IMR-90 (cell line): ENCODE results near the gene CDH23. TPM values are rescaled to one million over a fixed set of nuclear protein-coding genes. Genes with fewer than 3 reads are reported as not detected.

Source experiments
- ATAC-seq: fragments of 200-7000 bp; cut with Tn5 transposase; 2 replicates; pipeline ENCODE4 v1.9.1; 2020; ENCODE audit warnings: low read depth, mild to moderate bottlenecking, moderate library complexity
- BruUV-seq: library from RNA; stranded (reverse); fragments of 400-500 nt; replicated peaks from 2 replicates; lab custom pipeline; 2021; lab: Mats Ljungman, UMichigan
- CTCF ChIA-PET: fragments of 300-600 bp; formaldehyde crosslinking; extraction: SDS; loops from one replicate; lab custom pipeline; 2021; ENCODE audit warnings: antibody characterized with exemption; lab: Yijun Ruan, JAX
- POLR2A ChIA-PET: fragments of 300-600 bp; sonication (Branson Sonifier 250); formaldehyde crosslinking; loops from one replicate; lab custom pipeline; 2022; ENCODE audit warnings: antibody characterized with exemption; ENCODE audit not compliant: unreplicated experiment; lab: Charles Lee
- DNase-seq: peaks from one replicate; pipeline ENCODE4 v3.0.0; 2013
- H2AFZ ChIP-seq: replicated peaks from 2 replicates; pipeline ENCODE3; 2013; ENCODE audit warnings: low read length, mild to moderate bottlenecking; ENCODE audit not compliant: poor library complexity
- H2AK5ac ChIP-seq: 2 replicates; pipeline ENCODE4 v1.6.1; 2013; ENCODE audit warnings: low read depth, low read length, inconsistent platforms
- H2AK9ac ChIP-seq: replicated peaks from 2 replicates; pipeline ENCODE3; 2013; ENCODE audit warnings: mild to moderate bottlenecking, low read depth, low read length, moderate library complexity; ENCODE audit not compliant: poor library complexity
- H2BK120ac ChIP-seq: 2 replicates; pipeline ENCODE4 v1.6.1; 2013; ENCODE audit warnings: low read depth, low read length, inconsistent platforms
- H2BK15ac ChIP-seq: 3 replicates; pipeline ENCODE4 v1.6.1; 2013; ENCODE audit warnings: low read depth, low read length, inconsistent platforms
- H2BK20ac ChIP-seq: 2 replicates; pipeline ENCODE4 v1.6.1; 2013; ENCODE audit warnings: low read depth, mild to moderate bottlenecking, inconsistent platforms, low read length, moderate library complexity
- H2BK5ac ChIP-seq: 2 replicates; pipeline ENCODE4 v1.6.1; 2013; ENCODE audit warnings: mild to moderate bottlenecking, low read depth, low read length, inconsistent platforms; ENCODE audit not compliant: poor library complexity, severe bottlenecking
- H3K14ac ChIP-seq: replicated peaks from 2 replicates; pipeline ENCODE4 v1.6.1; 2013; ENCODE audit warnings: low read depth, low read length, inconsistent platforms
- H3K18ac ChIP-seq: 2 replicates; pipeline ENCODE4 v1.6.1; 2013; ENCODE audit warnings: low read depth, low read length, control low read depth
- H3K23ac ChIP-seq: 2 replicates; pipeline ENCODE4 v1.6.1; 2013; ENCODE audit warnings: low read depth, low read length, inconsistent platforms
- H3K27ac ChIP-seq: 2 replicates; pipeline ENCODE4 v1.5.1; 2013; ENCODE audit warnings: mild to moderate bottlenecking, control low read depth, low read length; ENCODE audit not compliant: insufficient read depth
- H3K27me3 ChIP-seq: 2 replicates; pipeline ENCODE4 v1.6.1; 2013; ENCODE audit warnings: low read length; ENCODE audit not compliant: control insufficient read depth, insufficient read depth
- H3K36me3 ChIP-seq: 2 replicates; pipeline ENCODE4 v1.6.1; 2013; ENCODE audit warnings: low read length, mixed read lengths; ENCODE audit not compliant: control insufficient read depth, insufficient read depth
- H3K4ac ChIP-seq: 2 replicates; pipeline ENCODE4 v1.6.1; 2013; ENCODE audit warnings: low read depth, low read length, inconsistent platforms
- H3K4me1 ChIP-seq: 2 replicates; pipeline ENCODE4 v1.6.1; 2013; ENCODE audit warnings: low read length, mixed read lengths; ENCODE audit not compliant: control insufficient read depth, insufficient read depth
- H3K4me2 ChIP-seq: 2 replicates; pipeline ENCODE4 v1.6.1; 2013; ENCODE audit warnings: low read depth, mild to moderate bottlenecking, control low read depth, low read length, moderate library complexity
- H3K4me3 ChIP-seq: 2 replicates; pipeline ENCODE4 v1.5.1; 2013; ENCODE audit warnings: low read depth, mild to moderate bottlenecking, control low read depth, low read length, moderate library complexity; ENCODE audit not compliant: insufficient read depth
- H3K56ac ChIP-seq: 2 replicates; pipeline ENCODE4 v1.6.1; 2013; ENCODE audit warnings: low read length, inconsistent platforms; ENCODE audit not compliant: insufficient read depth; ENCODE audit errors: extremely low read depth
- H3K79me1 ChIP-seq, 2 experiments: 2 replicates each; pipeline ENCODE4 v1.6.1; 2013; ENCODE audit warnings: low read length in 2 of 2, inconsistent platforms in 1 of 2, low read depth in 1 of 2
- H3K9ac ChIP-seq: 2 replicates; pipeline ENCODE4 v1.6.1; 2013; ENCODE audit warnings: low read depth, low read length, control low read depth
- H3K9me1 ChIP-seq: 2 replicates; pipeline ENCODE4 v1.6.1; 2013; ENCODE audit warnings: low read length, inconsistent platforms; ENCODE audit not compliant: insufficient read depth
- H3K9me3 ChIP-seq: 2 replicates; pipeline ENCODE4 v1.6.1; 2013; ENCODE audit warnings: low read length; ENCODE audit not compliant: control insufficient read depth, insufficient read depth
- H4K20me1 ChIP-seq: 2 replicates; pipeline ENCODE4 v1.6.1; 2013; ENCODE audit warnings: low read length, inconsistent platforms; ENCODE audit not compliant: insufficient read depth
- H4K5ac ChIP-seq: 2 replicates; pipeline ENCODE4 v1.6.1; 2013; ENCODE audit warnings: mild to moderate bottlenecking, low read depth, low read length, control low read depth
- H4K8ac ChIP-seq, 2 experiments: 2 replicates each; pipeline ENCODE4 v1.6.1; 2013; ENCODE audit warnings: low read depth in 2 of 2, low read length in 2 of 2, control low read depth in 1 of 2, inconsistent platforms in 1 of 2
- H4K91ac ChIP-seq: 2 replicates; pipeline ENCODE4 v1.6.1; 2013; ENCODE audit warnings: low read depth, low read length, inconsistent platforms; ENCODE audit not compliant: insufficient read depth
- CEBPB ChIP-seq: IDR thresholded peaks from 2 replicates; pipeline ENCODE4 v1.6.1; 2012; ENCODE audit warnings: low read depth, low read length, improper control_type of control experiment
- CHD1 ChIP-seq: IDR thresholded peaks from 2 replicates; pipeline ENCODE4 v1.6.1; 2012; ENCODE audit warnings: low read depth, low read length, improper control_type of control experiment
- CTCF ChIP-seq: conservative IDR thresholded peaks from 2 replicates; pipeline ENCODE4 v1.5.1; 2012; ENCODE audit warnings: mild to moderate bottlenecking, low read depth, low read length, improper control_type of control experiment
- FOS ChIP-seq: fragments of 150-350 bp; IDR thresholded peaks from 2 replicates; pipeline ENCODE4 v1.6.1; 2016; ENCODE audit warnings: low read depth, low read length
- MAFK ChIP-seq: IDR thresholded peaks from 2 replicates; pipeline ENCODE4 v1.6.1; 2012; ENCODE audit warnings: low read depth, low read length, improper control_type of control experiment
- MAZ ChIP-seq: IDR thresholded peaks from 2 replicates; pipeline ENCODE4 v1.6.1; 2012; ENCODE audit warnings: low read depth, mild to moderate bottlenecking, low read length, improper control_type of control experiment, moderate library complexity, borderline replicate concordance
- NFE2L2 ChIP-seq: fragments of 150-350 bp; IDR thresholded peaks from 2 replicates; pipeline ENCODE4 v1.6.1; 2016; ENCODE audit warnings: low read depth, mild to moderate bottlenecking, low read length
- RAD21 ChIP-seq: IDR thresholded peaks from 2 replicates; pipeline ENCODE4 v1.6.1; 2012; ENCODE audit warnings: low read length, improper control_type of control experiment
- RCOR1 ChIP-seq: IDR thresholded peaks from 2 replicates; pipeline ENCODE4 v1.6.1; 2012; ENCODE audit warnings: mild to moderate bottlenecking, low read length, improper control_type of control experiment; ENCODE audit not compliant: insufficient replicate concordance
- USF2 ChIP-seq: fragments of 150-350 bp; IDR thresholded peaks from 2 replicates; pipeline ENCODE4 v1.6.1; 2017; ENCODE audit warnings: mild to moderate bottlenecking, antibody characterized with exemption, low read length, low read depth
- WGBS, 2 experiments: methylation state at CpG; one replicate each; pipeline versions ENCODE4 v1.1.5 to v1.1.7; 2013; ENCODE audit warnings: missing lambda C conversion rate in 2 of 2; ENCODE audit not compliant: insufficient read length in 1 of 2; ENCODE audit errors: extremely low coverage in 2 of 2; 5-methylcytosine and 5-hydroxymethylcytosine counted together
- dilution Hi-C: fragments of 300-500 bp; cut with HindIII; formaldehyde crosslinking; loops from one replicate; pipeline ENCODE4 v1.14.3; 2018; ENCODE audit warnings: low sequenced_read_pairs; ENCODE audit not compliant: unreplicated experiment
- in situ Hi-C: fragments of 300-500 bp; cut with MboI; formaldehyde crosslinking; loops from 3 replicates; pipeline ENCODE4 v1.14.3; 2019; ENCODE audit warnings: low sequenced_read_pairs, inconsistent platforms, mixed read lengths
- intact Hi-C: fragments of 100-400 bp; cut with micrococcal nuclease; formaldehyde crosslinking; loops from 2 replicates; pipeline ENCODE4 v1.10.0; 2022
- polyA plus RNA-seq, 3 experiments: library from polyadenylated mRNA; depleted of rRNA; stranded (reverse); fragments of >200 nt; gene quantifications; 2 replicates each; pipeline ENCODE4 v1.2.3, GENCODE V29; 2012; ENCODE audit warnings: low replicate concordance in 1 of 3
- total RNA-seq: library from RNA; depleted of rRNA; stranded (reverse); fragments of >200 nt; gene quantifications from 2 replicates; pipeline ENCODE4 v1.2.3, GENCODE V29; 2012

The CDH23 gene
- total and polyA plus RNA-seq, 2 of the 4 experiments (the other 2 are of a cell fraction): under 0.01 to 0.03 TPM

- no peak overlapping the region for H3K56ac ChIP-seq
- no peak overlapping the region for H3K14ac ChIP-seq
- H3K27me3 ChIP-seq: peaks cover 38% of the 10 kb centered on the region
- no peak overlapping the region for H3K18ac ChIP-seq
- no TSS peak for BruUV-seq
- no peak overlapping the region for H2BK120ac ChIP-seq
- H3K9ac ChIP-seq: no peak overlapping the region
- no peaks in the 10 kb centered on the region for H3K79me1 ChIP-seq
- no peak overlapping the region for H2BK15ac ChIP-seq
- no peak for ATAC-seq
- ChIA-PET POLR2A (no interaction called here), CTCF (interaction anchor here (0.6 kb wide), 1 partner anchor 65 kb away, joined by 5 read pairs; no protein-coding TSS in a partner anchor)
- no peak overlapping the region for H3K4me3 ChIP-seq
- WGBS, 2 experiments: 86% methylated on average over 3 of the region's 3 CpGs; no CpG with 5 or more reads in 1 of the 2 experiments
- in situ Hi-C loops: no loop called here
- H2AK9ac ChIP-seq: no peak overlapping the region
- H2AK5ac ChIP-seq: no peak overlapping the region
- no peaks in the 10 kb centered on the region for H3K9me1 ChIP-seq
- H4K8ac ChIP-seq: no peak overlapping the region
- no peaks in the 10 kb centered on the region for H3K4me1 ChIP-seq
- H3K4ac ChIP-seq: no peak overlapping the region
- no peak overlapping the region for H3K27ac ChIP-seq
- H3K23ac ChIP-seq: no peak overlapping the region
- H3K36me3 ChIP-seq: no peaks in the 10 kb centered on the region
- no peaks in the 10 kb centered on the region for H4K20me1 ChIP-seq
- no peak overlapping the region for H3K4me2 ChIP-seq
- H4K5ac ChIP-seq: no peak overlapping the region
- no peak overlapping the region for H2BK20ac ChIP-seq
- H2AFZ ChIP-seq: no peak overlapping the region
- H3K9me3 ChIP-seq: no peaks in the 10 kb centered on the region
- no peak overlapping the region for H2BK5ac ChIP-seq
- dilution Hi-C loops: no loop called here
- intact Hi-C loops: no loop called here
- no peak for DNase-seq
- H4K91ac ChIP-seq: no peak overlapping the region
- TF ChIP-seq CHD1 (no peak), MAZ (no peak), CEBPB (no peak), USF2 (no peak), NFE2L2 (no peak), MAFK (no peak), FOS (no peak), CTCF (no peak), RAD21 (no peak), RCOR1 (no peak)
Measured at GRCh38 chr10:71442000-71442399, 45.3 kb downstream of the CDH23 start.
